ENCODE results near the gene MRPS33.
"Not testable (repeated sequence)": the region's sequence is repeated elsewhere in the genome, so short reads cannot be mapped to it uniquely, and the experiment has no call there.

MRPS33 gene

GRCh38 chr7:141012044-141012685, 2.6 kb downstream of the MRPS33 start:
- peak; percentile 80 for DNase-seq

- no peak for DNase-seq
Measured at GRCh38 chr7:141011443-141011842, 3.3 kb downstream of the MRPS33 start.

GRCh38 chr7:141003172-141004065, 11.3 kb downstream of the MRPS33 start:
- no peak for DNase-seq

- DNase-seq: no peak
Measured at GRCh38 chr7:141001546-141001945, 13.2 kb downstream of the MRPS33 start.

DNA sequence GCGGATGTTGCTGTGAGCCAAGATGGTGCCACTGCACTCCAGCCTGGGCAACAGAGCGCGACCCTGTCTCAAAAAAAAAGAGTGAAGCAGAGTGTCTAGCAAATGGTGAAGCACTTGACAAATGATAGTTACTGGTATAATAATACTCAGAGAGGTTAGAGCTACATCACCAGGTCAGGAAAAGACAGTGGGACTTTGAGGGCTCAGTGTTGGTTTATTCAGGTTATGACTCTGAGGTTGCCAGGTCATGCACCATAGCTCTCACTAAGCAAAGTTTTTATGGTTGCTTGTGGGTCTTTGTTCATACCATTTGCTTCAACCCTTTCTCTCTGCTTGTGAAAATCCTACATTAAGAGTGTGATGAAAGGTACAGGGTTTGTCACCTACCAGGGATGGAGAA, 13.6 kb downstream of the MRPS33 start:
- DNase-seq: no peak

- no peak for DNase-seq
Measured at GRCh38 chr7:140998715-140999114, 16.0 kb downstream of the MRPS33 start.

- no peak for DNase-seq
Measured at GRCh38 chr7:140992422-140992821, 22.3 kb downstream of the MRPS33 start.

- no peak for DNase-seq
Measured at GRCh38 chr7:140990193-140990962, 24.4 kb downstream of the MRPS33 start.

- no peak for DNase-seq
Measured at GRCh38 chr7:140989068-140989467, 25.7 kb downstream of the MRPS33 start.

DNA sequence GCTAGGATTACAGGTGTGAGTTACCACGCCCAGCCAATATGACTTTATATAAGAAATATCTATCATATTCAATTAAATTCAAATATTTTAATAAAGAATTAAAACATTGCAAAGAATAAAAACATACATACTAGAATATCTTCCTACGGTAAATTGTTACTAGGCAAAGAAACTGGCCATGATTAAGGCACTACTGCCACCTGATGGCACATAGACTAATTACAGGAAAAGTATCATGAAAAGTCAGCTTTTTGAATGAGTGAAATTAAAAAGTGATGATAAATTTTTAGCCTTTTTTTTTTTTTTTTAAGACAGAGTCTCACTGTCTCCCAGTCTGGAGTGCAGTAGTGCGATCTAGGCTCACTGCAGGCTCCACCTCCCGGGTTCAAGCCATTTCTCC, 30.9 kb downstream of the MRPS33 start:
- peak; percentile 14 for DNase-seq

- no peak for DNase-seq
Measured at GRCh38 chr7:140982508-140982907, 32.2 kb downstream of the MRPS33 start.

- DNase-seq: no peak
Measured at GRCh38 chr7:140981951-140982350, 32.8 kb downstream of the MRPS33 start.

DNA sequence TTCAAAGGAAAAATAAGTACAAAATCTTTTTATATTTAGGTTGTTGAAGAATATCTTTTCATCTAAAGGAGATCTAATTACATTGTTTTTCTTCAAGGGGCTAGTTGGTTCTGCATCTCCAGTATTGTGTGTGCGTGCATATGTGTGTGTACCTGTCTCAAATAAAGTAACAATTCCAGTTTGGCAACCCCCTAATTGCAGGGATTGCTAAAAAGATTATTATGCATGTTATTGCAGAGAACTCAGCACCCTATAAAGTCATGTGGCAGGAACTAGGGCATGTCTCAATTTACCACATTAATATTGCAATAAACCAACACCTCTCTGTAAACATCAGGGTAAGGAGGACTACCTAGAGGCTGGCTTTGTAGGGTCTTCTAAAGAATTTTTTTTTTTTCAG, 37.0 kb downstream of the MRPS33 start:
- DNase-seq: no peak

GRCh38 chr7:140972876-140973829, 41.6 kb downstream of the MRPS33 start:
- no peak for DNase-seq

DNA sequence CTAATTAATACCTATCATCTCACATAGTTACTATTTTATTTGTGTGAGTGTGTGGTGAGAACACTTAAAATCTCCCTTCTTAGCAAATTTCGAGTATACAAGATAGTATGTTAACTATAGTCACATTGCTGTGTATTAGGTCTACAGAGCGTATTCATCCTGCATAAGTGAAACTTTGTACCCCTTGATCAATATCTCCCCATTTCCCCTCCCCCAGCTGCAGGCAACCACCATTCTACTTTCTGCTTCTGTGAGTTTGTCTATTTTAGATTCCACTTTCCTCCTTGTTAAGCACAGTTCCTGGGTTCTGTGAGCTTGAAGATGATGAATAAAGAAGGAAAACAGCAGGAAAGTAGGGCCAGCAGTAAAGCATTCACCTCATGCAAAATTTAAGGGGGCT, 42.4 kb downstream of the MRPS33 start:
- DNase-seq: no peak

- no peak for DNase-seq
Measured at GRCh38 chr7:140967438-140967837, 47.3 kb downstream of the MRPS33 start.

- no peak for DNase-seq
Measured at GRCh38 chr7:140966561-140967233, 48.1 kb downstream of the MRPS33 start.

DNA sequence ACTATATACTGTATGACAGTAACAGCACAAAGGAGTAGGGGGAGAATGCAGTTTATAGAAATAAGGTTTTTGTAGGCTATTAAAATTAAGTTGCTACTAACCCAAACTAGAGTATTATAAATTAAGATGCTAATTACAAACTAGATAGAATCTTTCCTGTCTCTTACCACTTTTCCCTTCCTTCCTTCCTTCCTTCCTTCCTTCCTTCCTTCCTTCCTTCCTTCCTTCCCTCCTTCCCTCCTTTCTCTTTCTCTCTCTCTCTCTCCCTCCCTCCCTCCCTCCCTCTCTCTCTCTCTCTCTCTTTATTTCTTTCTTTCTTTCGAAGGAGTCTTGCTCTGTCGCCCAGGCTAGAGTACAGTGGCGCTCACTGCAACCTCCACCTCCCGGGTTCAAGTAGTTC, 53.6 kb downstream of the MRPS33 start:
- DNase-seq: no peak

- not testable (repeated sequence) for DNase-seq
Measured at GRCh38 chr7:140956997-140957396, 57.8 kb downstream of the MRPS33 start.
